ENCODE measurements around the gene POU5F2. TPM values are rescaled to one million over a fixed set of nuclear protein-coding genes. Genes with fewer than 3 reads are reported as not detected.

POU5F2 gene
- total and polyA plus RNA-seq, 4 donors, result 0.38 to 2.2 (median 0.61) TPM; not detected in 1

GRCh38 chr5:93777620-93778019 lies 36.2 kb upstream of the POU5F2 start:
- H3K27ac ChIP-seq (ENCODE audit: low read depth in 1 of 2, low read length in 2 of 2), result no peak overlapping the region
- no peaks in the 10 kb centered on the region for H3K27me3 ChIP-seq (ENCODE audit: control insufficient read depth in 4 of 4, insufficient read depth in 4 of 4, low read length in 3 of 4)
- DNase-seq (ENCODE audit: low spot score), result no peak
- TF ChIP-seq TAF1 (conservative IDR thresholded peaks at IDR 0.05) (no peak), GABPA (IDR thresholded peaks at IDR 0.05 in 1 of 2, conservative IDR thresholded peaks at IDR 0.05 in 1 of 2) (no peak), EGR1 (IDR thresholded peaks at IDR 0.05; ENCODE audit: low read depth in 2 of 2) (no peak), MAX (IDR thresholded peaks at IDR 0.05) (no peak), NR2F2 (IDR thresholded peaks at IDR 0.05) (no peak), FOXA1 (IDR thresholded peaks at IDR 0.05) (no peak), RXRA (IDR thresholded peaks at IDR 0.05) (no peak), CTCF (IDR thresholded peaks at IDR 0.05; ENCODE audit: low read depth, low read length, missing input control) (no peak), HNF4A (conservative IDR thresholded peaks at IDR 0.05) (no peak), SP1 (IDR thresholded peaks at IDR 0.05) (no peak), ATF3 (IDR thresholded peaks at IDR 0.05) (no peak), RAD21 (IDR thresholded peaks at IDR 0.05) (no peak)
- H3K9me3 ChIP-seq (ENCODE audit: control insufficient read depth in 4 of 4, low read length in 3 of 4), result no peaks in the 10 kb centered on the region
- WGBS, result 91% methylated on average over 3 of the region's 3 CpGs
- H3K4me3 ChIP-seq (ENCODE audit: low read depth in 1 of 3, low read length in 3 of 3), result no peak overlapping the region
- H3K4me1 ChIP-seq (ENCODE audit: control insufficient read depth in 4 of 4, insufficient read depth in 4 of 4, low read length in 3 of 4), result no peaks in the 10 kb centered on the region
- no peak overlapping the region for H3K9ac ChIP-seq (ENCODE audit: low read depth in 1 of 2, low read length in 2 of 2)
- H3K36me3 ChIP-seq (ENCODE audit: control insufficient read depth in 4 of 4, insufficient read depth in 3 of 4, low read depth in 1 of 4, low read length in 3 of 4), result peaks cover 0 to 4% (median 2%) of the 10 kb centered on the region in 4 donors

- Histone ChIP-seq H3K36me3 (ENCODE audit: control insufficient read depth in 4 of 4, insufficient read depth in 3 of 4, low read depth in 1 of 4, low read length in 3 of 4) (no peaks in the 10 kb centered on the region), H3K4me3 (ENCODE audit: low read depth in 1 of 3, low read length in 3 of 3) (no peak overlapping the region), H3K27me3 (ENCODE audit: control insufficient read depth in 4 of 4, insufficient read depth in 4 of 4, low read length in 3 of 4) (no peaks in the 10 kb centered on the region), H3K4me1 (ENCODE audit: control insufficient read depth in 4 of 4, insufficient read depth in 4 of 4, low read length in 3 of 4) (no peaks in the 10 kb centered on the region), H3K9ac (ENCODE audit: low read depth in 1 of 2, low read length in 2 of 2) (no peak overlapping the region), H3K9me3 (ENCODE audit: control insufficient read depth in 4 of 4, low read length in 3 of 4) (no peaks in the 10 kb centered on the region), H3K27ac (ENCODE audit: low read depth in 1 of 2, low read length in 2 of 2) (no peak overlapping the region)
- TF ChIP-seq FOXA1 (IDR thresholded peaks at IDR 0.05) (no peak), ZBTB33 (IDR thresholded peaks at IDR 0.05) (no peak), NR2F2 (IDR thresholded peaks at IDR 0.05) (no peak), JUND (IDR thresholded peaks at IDR 0.05) (no peak), EGR1 (IDR thresholded peaks at IDR 0.05; ENCODE audit: low read depth in 2 of 2) (no peak), CTCF (IDR thresholded peaks at IDR 0.05; ENCODE audit: low read depth, low read length, missing input control) (no peak), GABPA (IDR thresholded peaks at IDR 0.05 in 1 of 2, conservative IDR thresholded peaks at IDR 0.05 in 1 of 2) (no peak), REST (IDR thresholded peaks at IDR 0.05) (no peak), HNF4A (conservative IDR thresholded peaks at IDR 0.05) (no peak), MAX (IDR thresholded peaks at IDR 0.05) (no peak), SP1 (IDR thresholded peaks at IDR 0.05) (no peak), ATF3 (IDR thresholded peaks at IDR 0.05) (no peak), FOXA2 (IDR thresholded peaks at IDR 0.05) (no peak)
- no peak for DNase-seq (ENCODE audit: low spot score)
- WGBS, result 96% methylated on average over 5 of the region's 5 CpGs
Observed at GRCh38 chr5:93756372-93756771, 15.0 kb upstream of the POU5F2 start.

Data from liver (tissue), 9 donors.